ENCODE measurements around the gene TRAF3IP3.

DNA sequence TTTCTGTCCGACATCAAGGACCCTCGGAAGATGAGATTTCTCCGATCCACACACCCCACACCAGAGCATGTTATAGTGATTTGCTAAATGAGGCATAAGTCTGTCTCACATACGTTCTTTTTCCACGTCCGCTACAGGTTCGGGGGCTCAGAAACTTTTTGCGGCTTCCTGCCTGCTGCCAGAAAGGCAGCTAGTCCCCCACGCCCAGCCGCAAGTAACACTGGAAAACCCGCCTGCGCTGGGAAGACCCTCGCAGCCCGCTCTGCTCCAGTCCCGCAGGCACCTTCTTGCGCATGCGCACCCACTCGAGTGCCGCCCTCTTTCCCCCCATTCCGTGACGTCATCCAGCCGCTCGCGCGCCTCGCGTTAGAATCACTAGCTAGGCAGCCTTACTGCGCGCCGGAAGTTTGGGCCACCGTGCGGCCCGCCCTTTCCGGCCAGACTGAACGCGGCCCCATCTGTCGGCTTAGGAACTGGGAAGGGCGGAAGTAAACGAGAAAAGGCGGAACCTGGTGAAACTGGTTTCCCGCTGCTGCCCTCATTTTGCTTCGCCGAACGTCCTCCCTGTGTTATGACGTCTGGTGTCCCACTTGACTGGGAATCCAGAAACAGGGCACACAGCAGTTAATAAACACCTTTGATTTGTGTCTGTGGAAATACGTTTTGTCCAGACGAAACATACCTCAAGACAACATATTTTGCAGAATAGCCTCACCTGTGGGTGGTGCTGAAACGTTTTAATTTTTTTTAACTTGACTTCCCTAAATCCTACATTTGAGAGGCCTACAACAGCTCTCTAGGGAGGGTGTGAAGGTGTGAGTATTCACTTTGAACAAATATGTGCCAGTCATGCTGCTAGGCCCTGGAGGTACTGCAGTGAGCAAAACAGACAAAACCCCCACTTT, 28.7 kb downstream of the TRAF3IP3 start, which contains the start of gene C1orf74:
- no peak for TF ChIP-seq SP1 (IDR thresholded peaks at IDR 0.05)
- no peak for TF ChIP-seq SUZ12 (IDR thresholded peaks at IDR 0.05)
- TF ChIP-seq, protein P1, sequence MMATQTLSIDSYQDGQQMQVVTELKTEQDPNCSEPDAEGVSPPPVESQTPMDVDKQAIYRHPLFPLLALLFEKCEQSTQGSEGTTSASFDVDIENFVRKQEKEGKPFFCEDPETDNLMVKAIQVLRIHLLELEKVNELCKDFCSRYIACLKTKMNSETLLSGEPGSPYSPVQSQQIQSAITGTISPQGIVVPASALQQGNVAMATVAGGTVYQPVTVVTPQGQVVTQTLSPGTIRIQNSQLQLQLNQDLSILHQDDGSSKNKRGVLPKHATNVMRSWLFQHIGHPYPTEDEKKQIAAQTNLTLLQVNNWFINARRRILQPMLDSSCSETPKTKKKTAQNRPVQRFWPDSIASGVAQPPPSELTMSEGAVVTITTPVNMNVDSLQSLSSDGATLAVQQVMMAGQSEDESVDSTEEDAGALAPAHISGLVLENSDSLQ (IDR thresholded peaks at IDR 0.05), result no peak
- no peak for TF ChIP-seq BHLHE40 (IDR thresholded peaks at IDR 0.05; ENCODE audit: borderline replicate concordance)
- TF ChIP-seq FOXK2 (IDR thresholded peaks at IDR 0.05), result no peak
- TF ChIP-seq FOXA1 (IDR thresholded peaks at IDR 0.05), result no peak
- TF ChIP-seq TARDBP (IDR thresholded peaks at IDR 0.05), result no peak
- no peak for TF ChIP-seq ZNF384 (IDR thresholded peaks at IDR 0.05)
- no peak for TF ChIP-seq NFRKB (IDR thresholded peaks at IDR 0.05)
